H9 (cell line): ENCODE measurements around the gene ANKRD62. TPM values are rescaled to one million over a fixed set of nuclear protein-coding genes. Genes with fewer than 3 reads are reported as not detected.

Experiments
- DNase-seq: peaks from one replicate; pipeline ENCODE4 v3.0.0-alpha.2; 2017
- H2AFZ ChIP-seq: one replicate; pipeline ENCODE4 v1.6.1; 2013; ENCODE audit warnings: mild to moderate bottlenecking, low read length, control low read depth, moderate library complexity
- H2AK5ac ChIP-seq: 2 replicates; pipeline ENCODE4 v1.6.1; 2013; ENCODE audit warnings: low read length, control low read depth, mixed read lengths; ENCODE audit not compliant: insufficient read length
- H2BK120ac ChIP-seq: one replicate; pipeline ENCODE4 v1.6.1; 2013; ENCODE audit warnings: low read depth, mild to moderate bottlenecking, low read length, control low read depth, inconsistent platforms; ENCODE audit not compliant: poor library complexity, severe bottlenecking
- H2BK12ac ChIP-seq: 2 replicates; pipeline ENCODE4 v1.6.1; 2013; ENCODE audit warnings: low read length, control low read depth, mixed read lengths, low read depth; ENCODE audit not compliant: insufficient read length
- H2BK15ac ChIP-seq: 2 replicates; pipeline ENCODE4 v1.6.1; 2013; ENCODE audit warnings: low read depth, low read length, control low read depth
- H2BK20ac ChIP-seq: one replicate; pipeline ENCODE4 v1.6.1; 2013; ENCODE audit warnings: low read depth, mild to moderate bottlenecking, low read length, control low read depth, inconsistent platforms; ENCODE audit not compliant: poor library complexity, severe bottlenecking
- H2BK5ac ChIP-seq: 2 replicates; pipeline ENCODE4 v1.6.1; 2013; ENCODE audit warnings: low read length, control low read depth, mixed read lengths; ENCODE audit not compliant: insufficient read length
- H3K14ac ChIP-seq: 2 replicates; pipeline ENCODE4 v1.6.1; 2013; ENCODE audit warnings: low read length, control low read depth; ENCODE audit not compliant: insufficient read depth
- H3K18ac ChIP-seq: 2 replicates; pipeline ENCODE4 v1.6.1; 2013; ENCODE audit warnings: low read depth, mild to moderate bottlenecking, mixed read lengths, low read length, control low read depth; ENCODE audit not compliant: insufficient read length
- H3K23ac ChIP-seq: 2 replicates; pipeline ENCODE4 v1.6.1; 2013; ENCODE audit warnings: low read length, control low read depth, mixed read lengths, low read depth; ENCODE audit not compliant: insufficient read length
- H3K23me2 ChIP-seq: 2 replicates; pipeline ENCODE4 v1.6.1; 2013; ENCODE audit warnings: low read depth, mild to moderate bottlenecking, mixed read lengths, low read length, control low read depth; ENCODE audit not compliant: insufficient read length, poor library complexity, severe bottlenecking
- H3K27ac ChIP-seq: 2 replicates; pipeline ENCODE4 v1.5.1; 2013; ENCODE audit warnings: low read length, control low read depth, mixed read lengths, low read depth; ENCODE audit not compliant: insufficient read length
- H3K27me3 ChIP-seq: 2 replicates; pipeline ENCODE4 v1.6.1; 2013; ENCODE audit warnings: low read length, control low read depth, inconsistent platforms; ENCODE audit not compliant: insufficient read depth
- H3K4ac ChIP-seq: 2 replicates; pipeline ENCODE4 v1.6.1; 2013; ENCODE audit warnings: low read depth, mild to moderate bottlenecking, control low read depth, inconsistent platforms, low read length, moderate library complexity
- H3K4me1 ChIP-seq: 2 replicates; pipeline ENCODE4 v1.6.1; 2013; ENCODE audit warnings: low read length, control low read depth, inconsistent platforms; ENCODE audit not compliant: insufficient read depth
- H3K4me2 ChIP-seq: 2 replicates; pipeline ENCODE4 v1.6.1; 2013; ENCODE audit warnings: low read length, control low read depth, mixed read lengths; ENCODE audit not compliant: insufficient read length, insufficient read depth
- H3K56ac ChIP-seq: 2 replicates; pipeline ENCODE4 v1.6.1; 2013; ENCODE audit warnings: low read depth, mild to moderate bottlenecking, mixed read lengths, low read length, control low read depth; ENCODE audit not compliant: insufficient read length
- H3K79me1 ChIP-seq: 2 replicates; pipeline ENCODE4 v1.6.1; 2013; ENCODE audit warnings: low read depth, mild to moderate bottlenecking, moderate library complexity, low read length, control low read depth, inconsistent platforms; ENCODE audit not compliant: insufficient read depth, poor library complexity, severe bottlenecking
- H3K79me2 ChIP-seq: 2 replicates; pipeline ENCODE4 v1.6.1; 2013; ENCODE audit warnings: low read length, control low read depth, inconsistent platforms; ENCODE audit not compliant: insufficient read depth
- H3K9ac ChIP-seq: 2 replicates; pipeline ENCODE4 v1.6.1; 2013; ENCODE audit warnings: low read length, control low read depth, mixed read lengths; ENCODE audit not compliant: insufficient read length; ENCODE audit errors: extremely low read depth
- H3K9me3 ChIP-seq: one replicate; pipeline ENCODE4 v1.6.1; 2013; ENCODE audit warnings: low read depth, low read length, inconsistent platforms; ENCODE audit not compliant: control insufficient read depth
- H3T11ph ChIP-seq: one replicate; pipeline ENCODE4 v1.6.1; 2013; ENCODE audit warnings: mild to moderate bottlenecking, low read length, control low read depth, inconsistent platforms
- H4K20me1 ChIP-seq: one replicate; pipeline ENCODE4 v1.6.1; 2013; ENCODE audit not compliant: control insufficient read depth, insufficient read length, insufficient read depth
- H4K5ac ChIP-seq: 2 replicates; pipeline ENCODE4 v1.6.1; 2013; ENCODE audit warnings: low read depth, mild to moderate bottlenecking, mixed read lengths, low read length, control low read depth; ENCODE audit not compliant: insufficient read length
- H4K8ac ChIP-seq: replicated peaks from 2 replicates; pipeline ENCODE4 v1.6.1; 2013; ENCODE audit warnings: low read length, control low read depth, mixed read lengths, low read depth; ENCODE audit not compliant: insufficient read length
- H4K91ac ChIP-seq: 2 replicates; pipeline ENCODE4 v1.6.1; 2013; ENCODE audit warnings: low read depth, mild to moderate bottlenecking, moderate library complexity, mixed read lengths, low read length, control low read depth; ENCODE audit not compliant: insufficient read length
- H3K27ac Mint-ChIP-seq, 3 experiments: 2 replicates in 2 of 3; 3 replicates in 1 of 3; pipeline ENCODE4 v1.8.0; 2020 to 2021; ENCODE audit warnings: mixed read lengths in 3 of 3, mild to moderate bottlenecking in 1 of 3, moderate library complexity in 1 of 3
- H3K27me3 Mint-ChIP-seq: 2 replicates; pipeline ENCODE4 v1.8.0; 2021; ENCODE audit warnings: low read depth, mild to moderate bottlenecking, moderate library complexity, mixed read lengths
- H3K36me3 Mint-ChIP-seq, 3 experiments: 2 replicates in 2 of 3; 3 replicates in 1 of 3; pipeline ENCODE4 v1.8.0; 2020 to 2021; ENCODE audit warnings: low read depth in 3 of 3, mixed read lengths in 3 of 3; ENCODE audit not compliant: insufficient read depth in 1 of 3
- H3K4me1 Mint-ChIP-seq, 2 experiments: 2 replicates each; pipeline ENCODE4 v1.8.0; 2020; ENCODE audit warnings: mixed read lengths in 2 of 2
- H3K4me3 Mint-ChIP-seq, 2 experiments: 2 replicates in 1 of 2; 3 replicates in 1 of 2; pipeline ENCODE4 v1.8.0; 2020 to 2021; ENCODE audit warnings: mild to moderate bottlenecking in 2 of 2, mixed read lengths in 2 of 2, moderate library complexity in 1 of 2
- H3K9me3 Mint-ChIP-seq, 2 experiments: 2 replicates in 1 of 2; 3 replicates in 1 of 2; pipeline ENCODE4 v1.8.0; 2020; ENCODE audit warnings: mild to moderate bottlenecking in 2 of 2, mixed read lengths in 2 of 2, moderate library complexity in 1 of 2
- CTCF ChIP-seq: fragments of 200-600 bp; sonication (generic); conservative IDR thresholded peaks from 3 replicates; pipeline ENCODE4 v1.8.0; 2021; ENCODE audit warnings: antibody characterized with exemption, mild to moderate bottlenecking
- WGBS: extraction: QIAGEN DNeasy Blood & Tissue Kit; methylation state at CpG from one replicate; pipeline ENCODE4 v1.1.7; 2013; ENCODE audit warnings: missing lambda C conversion rate, low lambda C conversion rate, mixed read lengths; ENCODE audit not compliant: insufficient read length; ENCODE audit errors: extremely low coverage; 5-methylcytosine and 5-hydroxymethylcytosine counted together
- total RNA-seq: library from RNA; stranded (reverse); gene quantifications from 2 replicates; pipeline ENCODE4 v1.2.1, GENCODE V29; 2021

Gene ANKRD62
- total RNA-seq, 1 experiment from 2014 or later, result not detected

- Histone ChIP-seq H3K18ac (no peak overlapping the region), H3K4me2 (no peak overlapping the region), H4K5ac (no peak overlapping the region), H3K23me2 (no peaks in the 10 kb centered on the region), H3K56ac (no peak overlapping the region), H2BK12ac (no peak overlapping the region), H2AFZ (no peak overlapping the region), H3K27me3 (no peaks in the 10 kb centered on the region), H3K9ac (no peak overlapping the region), H2AK5ac (no peak overlapping the region), H3K27ac (no peak overlapping the region), H2BK20ac (no peak overlapping the region), H2BK120ac (no peak overlapping the region), H3K9me3 (no peaks in the 10 kb centered on the region), H4K8ac (no peak overlapping the region), H3K14ac (no peak overlapping the region), H3K79me2 (no peaks in the 10 kb centered on the region), H2BK5ac (no peak overlapping the region), H3K4me1 (no peaks in the 10 kb centered on the region), H3K4ac (no peak overlapping the region), H3K23ac (no peak overlapping the region), H4K20me1 (no peaks in the 10 kb centered on the region), H4K91ac (no peak overlapping the region), H2BK15ac (no peak overlapping the region), H3T11ph (no peak overlapping the region), H3K79me1 (no peaks in the 10 kb centered on the region)
- 0 out of 4 replicates have a peak, but pooled peaks cover 0 to 2% of the 10 kb centered on the region in 2 experiments for H3K4me1 Mint-ChIP-seq
- H3K27me3 Mint-ChIP-seq, result peaks cover 24% of the 10 kb centered on the region
- TF ChIP-seq CTCF, result no peak
- no CpG with 5 or more reads among the region's 6 CpGs for WGBS
- no peak overlapping the region for H3K27ac Mint-ChIP-seq
- no peaks in the 10 kb centered on the region for H3K36me3 Mint-ChIP-seq
- DNase-seq, result no peak
- H3K4me3 Mint-ChIP-seq, result no peak overlapping the region
- no peaks in the 10 kb centered on the region for H3K9me3 Mint-ChIP-seq
Observed at GRCh38 chr18:12079491-12080237, 14.0 kb upstream of the ANKRD62 start.
